ENCODE measurements around the gene COX20. TPM values are rescaled to one million over a fixed set of nuclear protein-coding genes. Genes with fewer than 3 reads are reported as not detected.

COX20 gene
- total and polyA plus RNA-seq, 2 of the 13 experiments (the other 11 are each of a cell fraction or from before 2014, with no cell fraction given) = 34.4 to 95.8 TPM

DNA sequence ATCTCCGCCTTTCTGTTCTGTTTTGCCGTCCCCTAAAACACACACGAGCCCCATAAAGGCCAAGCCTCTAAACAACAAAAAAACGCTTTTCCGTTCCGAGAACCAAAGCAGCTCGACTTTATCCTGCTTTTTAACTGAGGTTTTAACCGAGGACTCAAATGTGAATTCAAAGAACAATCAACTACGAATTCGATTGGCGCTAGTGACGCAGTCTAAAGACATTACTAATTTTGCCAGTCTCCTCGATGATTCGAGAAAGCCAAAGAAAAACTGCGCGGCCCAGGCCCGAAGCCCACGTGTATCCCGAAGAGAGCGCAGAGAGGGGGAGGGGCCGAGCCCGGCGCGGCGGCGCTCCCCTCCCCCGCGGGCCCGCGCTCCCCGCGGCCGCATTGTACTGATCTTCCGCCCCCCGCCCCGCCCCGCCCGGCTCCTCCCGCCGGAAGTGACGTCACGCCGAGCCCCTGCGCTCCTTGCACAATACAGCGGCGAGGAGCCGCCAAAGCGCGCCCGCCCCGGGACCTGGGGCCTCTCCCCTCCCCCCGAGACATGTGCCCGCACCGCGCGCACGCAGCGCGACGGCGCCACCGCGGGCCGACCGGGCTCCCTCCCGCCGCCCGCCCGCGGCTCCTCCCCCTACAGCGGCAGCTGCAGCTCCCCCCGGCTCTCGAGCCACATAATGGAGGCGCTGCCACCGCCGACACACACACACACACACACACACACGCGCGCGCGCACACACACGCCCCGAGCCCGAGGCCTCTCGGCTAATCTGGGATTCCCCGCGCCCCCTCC lies 27.4 kb downstream of the COX20 start (continued):
- TF ChIP-seq, protein P1, sequence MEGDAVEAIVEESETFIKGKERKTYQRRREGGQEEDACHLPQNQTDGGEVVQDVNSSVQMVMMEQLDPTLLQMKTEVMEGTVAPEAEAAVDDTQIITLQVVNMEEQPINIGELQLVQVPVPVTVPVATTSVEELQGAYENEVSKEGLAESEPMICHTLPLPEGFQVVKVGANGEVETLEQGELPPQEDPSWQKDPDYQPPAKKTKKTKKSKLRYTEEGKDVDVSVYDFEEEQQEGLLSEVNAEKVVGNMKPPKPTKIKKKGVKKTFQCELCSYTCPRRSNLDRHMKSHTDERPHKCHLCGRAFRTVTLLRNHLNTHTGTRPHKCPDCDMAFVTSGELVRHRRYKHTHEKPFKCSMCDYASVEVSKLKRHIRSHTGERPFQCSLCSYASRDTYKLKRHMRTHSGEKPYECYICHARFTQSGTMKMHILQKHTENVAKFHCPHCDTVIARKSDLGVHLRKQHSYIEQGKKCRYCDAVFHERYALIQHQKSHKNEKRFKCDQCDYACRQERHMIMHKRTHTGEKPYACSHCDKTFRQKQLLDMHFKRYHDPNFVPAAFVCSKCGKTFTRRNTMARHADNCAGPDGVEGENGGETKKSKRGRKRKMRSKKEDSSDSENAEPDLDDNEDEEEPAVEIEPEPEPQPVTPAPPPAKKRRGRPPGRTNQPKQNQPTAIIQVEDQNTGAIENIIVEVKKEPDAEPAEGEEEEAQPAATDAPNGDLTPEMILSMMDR (CRISPR knock-in tag; IDR thresholded peaks at IDR 0.05) = 0 out of 2 replicates have a peak, but pooled peaks have one; percentile 4
- TF ChIP-seq FOXJ3 (CRISPR knock-in tag; IDR thresholded peaks at IDR 0.05; ENCODE audit: borderline replicate concordance) (no peak), PHF8 (CRISPR knock-in tag; IDR thresholded peaks at IDR 0.05) (peak; percentile 44; the same call in 1 of the 2 replicates), ZNF605 (CRISPR knock-in tag; IDR thresholded peaks at IDR 0.05) (no peak), SMAD9 (CRISPR knock-in tag; IDR thresholded peaks at IDR 0.05) (no peak), SAP130 (CRISPR knock-in tag; IDR thresholded peaks at IDR 0.05; ENCODE audit: low read depth) (peak; percentile 96), MTF1 (CRISPR knock-in tag; IDR thresholded peaks at IDR 0.05) (no peak), CCAR2 (optimal IDR thresholded peaks at IDR 0.05; ENCODE audit: low read depth, low read length) (no peak), ZBTB21 (CRISPR knock-in tag; IDR thresholded peaks at IDR 0.05) (no peak), NCOA5 (CRISPR knock-in tag; IDR thresholded peaks at IDR 0.05) (no peak), NCOA2 (CRISPR knock-in tag; IDR thresholded peaks at IDR 0.05) (no peak; the same call in 1 of the 2 replicates), KLF13 (CRISPR knock-in tag; IDR thresholded peaks at IDR 0.05) (no peak), ATF7 (IDR thresholded peaks at IDR 0.05) (peak; percentile 43; the same call in 1 of the 2 replicates), ATF7 (CRISPR knock-in tag; IDR thresholded peaks at IDR 0.05) (0 out of 2 replicates have a peak, but pooled peaks have one; percentile 43), HOXA9 (CRISPR knock-in tag; IDR thresholded peaks at IDR 0.05; ENCODE audit: borderline replicate concordance) (no peak), EP300 (IDR thresholded peaks at IDR 0.05; ENCODE audit: low read depth in 2 of 2, low read length in 2 of 2) (peak; percentile 15 to 21; a peak in 2 of 4 replicates), EP300 (CRISPR knock-in tag; IDR thresholded peaks at IDR 0.05; ENCODE audit: borderline replicate concordance) (no peak)
- TF ChIP-seq, protein P2, sequence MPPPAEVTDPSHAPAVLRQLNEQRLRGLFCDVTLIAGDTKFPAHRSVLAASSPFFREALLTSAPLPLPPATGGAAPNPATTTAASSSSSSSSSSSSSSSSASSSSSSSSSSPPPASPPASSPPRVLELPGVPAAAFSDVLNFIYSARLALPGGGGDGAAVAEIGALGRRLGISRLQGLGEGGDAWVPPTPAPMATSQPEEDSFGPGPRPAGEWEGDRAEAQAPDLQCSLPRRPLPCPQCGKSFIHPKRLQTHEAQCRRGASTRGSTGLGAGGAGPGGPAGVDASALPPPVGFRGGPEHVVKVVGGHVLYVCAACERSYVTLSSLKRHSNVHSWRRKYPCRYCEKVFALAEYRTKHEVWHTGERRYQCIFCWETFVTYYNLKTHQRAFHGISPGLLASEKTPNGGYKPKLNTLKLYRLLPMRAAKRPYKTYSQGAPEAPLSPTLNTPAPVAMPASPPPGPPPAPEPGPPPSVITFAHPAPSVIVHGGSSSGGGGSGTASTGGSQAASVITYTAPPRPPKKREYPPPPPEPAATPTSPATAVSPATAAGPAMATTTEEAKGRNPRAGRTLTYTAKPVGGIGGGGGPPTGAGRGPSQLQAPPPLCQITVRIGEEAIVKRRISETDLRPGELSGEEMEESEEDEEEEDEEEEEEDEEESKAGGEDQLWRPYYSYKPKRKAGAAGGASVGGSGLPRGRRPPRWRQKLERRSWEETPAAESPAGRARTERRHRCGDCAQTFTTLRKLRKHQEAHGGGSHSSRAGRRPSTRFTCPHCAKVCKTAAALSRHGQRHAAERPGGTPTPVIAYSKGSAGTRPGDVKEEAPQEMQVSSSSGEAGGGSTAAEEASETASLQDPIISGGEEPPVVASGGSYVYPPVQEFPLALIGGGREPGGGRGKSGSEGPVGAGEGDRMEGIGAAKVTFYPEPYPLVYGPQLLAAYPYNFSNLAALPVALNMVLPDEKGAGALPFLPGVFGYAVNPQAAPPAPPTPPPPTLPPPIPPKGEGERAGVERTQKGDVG (CRISPR knock-in tag; IDR thresholded peaks at IDR 0.05; ENCODE audit: borderline replicate concordance) = no peak
- TF ChIP-seq, protein P3, sequence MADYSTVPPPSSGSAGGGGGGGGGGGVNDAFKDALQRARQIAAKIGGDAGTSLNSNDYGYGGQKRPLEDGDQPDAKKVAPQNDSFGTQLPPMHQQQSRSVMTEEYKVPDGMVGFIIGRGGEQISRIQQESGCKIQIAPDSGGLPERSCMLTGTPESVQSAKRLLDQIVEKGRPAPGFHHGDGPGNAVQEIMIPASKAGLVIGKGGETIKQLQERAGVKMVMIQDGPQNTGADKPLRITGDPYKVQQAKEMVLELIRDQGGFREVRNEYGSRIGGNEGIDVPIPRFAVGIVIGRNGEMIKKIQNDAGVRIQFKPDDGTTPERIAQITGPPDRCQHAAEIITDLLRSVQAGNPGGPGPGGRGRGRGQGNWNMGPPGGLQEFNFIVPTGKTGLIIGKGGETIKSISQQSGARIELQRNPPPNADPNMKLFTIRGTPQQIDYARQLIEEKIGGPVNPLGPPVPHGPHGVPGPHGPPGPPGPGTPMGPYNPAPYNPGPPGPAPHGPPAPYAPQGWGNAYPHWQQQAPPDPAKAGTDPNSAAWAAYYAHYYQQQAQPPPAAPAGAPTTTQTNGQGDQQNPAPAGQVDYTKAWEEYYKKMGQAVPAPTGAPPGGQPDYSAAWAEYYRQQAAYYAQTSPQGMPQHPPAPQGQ (CRISPR knock-in tag; IDR thresholded peaks at IDR 0.05; ENCODE audit: borderline replicate concordance) = no peak
- TF ChIP-seq, protein P4, sequence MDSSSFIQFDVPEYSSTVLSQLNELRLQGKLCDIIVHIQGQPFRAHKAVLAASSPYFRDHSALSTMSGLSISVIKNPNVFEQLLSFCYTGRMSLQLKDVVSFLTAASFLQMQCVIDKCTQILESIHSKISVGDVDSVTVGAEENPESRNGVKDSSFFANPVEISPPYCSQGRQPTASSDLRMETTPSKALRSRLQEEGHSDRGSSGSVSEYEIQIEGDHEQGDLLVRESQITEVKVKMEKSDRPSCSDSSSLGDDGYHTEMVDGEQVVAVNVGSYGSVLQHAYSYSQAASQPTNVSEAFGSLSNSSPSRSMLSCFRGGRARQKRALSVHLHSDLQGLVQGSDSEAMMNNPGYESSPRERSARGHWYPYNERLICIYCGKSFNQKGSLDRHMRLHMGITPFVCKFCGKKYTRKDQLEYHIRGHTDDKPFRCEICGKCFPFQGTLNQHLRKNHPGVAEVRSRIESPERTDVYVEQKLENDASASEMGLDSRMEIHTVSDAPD (CRISPR knock-in tag; IDR thresholded peaks at IDR 0.05) = no peak

All from HepG2 (cell line).